Activated CD8-positive, alpha-beta T cell treated with anti-CD3 and anti-CD28 coated beads for 36 hours (primary cell): ENCODE measurements around the gene LRRC27. TPM values are rescaled to one million over a fixed set of nuclear protein-coding genes. Genes with fewer than 3 reads are reported as not detected.
"Not testable (repeated sequence)": the region's sequence is repeated elsewhere in the genome, so short reads cannot be mapped to it uniquely, and the experiment has no call there.

ENCODE experiments used
- ATAC-seq: fragments of 200-7000 bp; cut with Tn5 transposase; one replicate; pipeline ENCODE4 v1.10.0; 2021; ENCODE audit warnings: mild to moderate bottlenecking, moderate library complexity
- CTCF ChIA-PET: fragments of 350-600 bp; sonication (Branson Sonifier 250); formaldehyde crosslinking; loops from one replicate; lab custom pipeline; 2021; ENCODE audit warnings: antibody characterized with exemption; lab: Charles Lee
- POLR2A ChIA-PET: fragments of 350-600 bp; sonication (Branson Sonifier 250); formaldehyde crosslinking; loops from one replicate; lab custom pipeline; 2021; ENCODE audit warnings: antibody characterized with exemption; lab: Charles Lee
- DNase-seq: peaks from one replicate; pipeline ENCODE4 v3.0.0-alpha.2; 2020
- H3K27ac Mint-ChIP-seq: one replicate; pipeline ENCODE4 v1.8.0; 2021; ENCODE audit warnings: mild to moderate bottlenecking, mixed read lengths
- H3K27me3 Mint-ChIP-seq: one replicate; pipeline ENCODE4 v1.8.0; 2021; ENCODE audit warnings: mixed read lengths
- H3K36me3 Mint-ChIP-seq: one replicate; pipeline ENCODE4 v1.8.0; 2021; ENCODE audit warnings: low read depth, mixed read lengths
- H3K4me1 Mint-ChIP-seq: one replicate; pipeline ENCODE4 v1.8.0; 2021; ENCODE audit warnings: low read depth, mixed read lengths
- H3K4me3 Mint-ChIP-seq: one replicate; pipeline ENCODE4 v1.8.0; 2021; ENCODE audit warnings: mild to moderate bottlenecking, moderate library complexity, mixed read lengths
- H3K9me3 Mint-ChIP-seq: one replicate; pipeline ENCODE4 v1.8.0; 2021; ENCODE audit warnings: mixed read lengths
- CTCF ChIP-seq: fragments of 200-600 bp; IDR thresholded peaks from one replicate; pipeline ENCODE4 v1.8.0; 2022; ENCODE audit warnings: antibody characterized with exemption, mild to moderate bottlenecking
- intact Hi-C: fragments of 100-400 bp; cut with micrococcal nuclease; formaldehyde crosslinking; loops from one replicate; pipeline ENCODE4 v1.10.0; 2022
- total RNA-seq, 2 experiments: library from RNA; stranded (reverse); gene quantifications; one replicate each; pipeline ENCODE4 v1.2.3, GENCODE V29; 2021

LRRC27 gene
- total RNA-seq, 2 experiments from 2014 or later = 2.7 to 3.5 TPM

GRCh38 chr10:132377326-132377725 lies 45.3 kb downstream of the LRRC27 start:
- Mint-ChIP-seq H3K27ac (no peak overlapping the region), H3K36me3 (no peaks in the 10 kb centered on the region), H3K27me3 (no peaks in the 10 kb centered on the region), H3K4me1 (peaks cover 1% of the 10 kb centered on the region), H3K4me3 (no peak overlapping the region), H3K9me3 (no peaks in the 10 kb centered on the region)
- CTCF ChIA-PET = interaction anchor here (1.3 kb wide), 1 partner anchor 10 kb away, joined by 3 read pairs; no protein-coding TSS in a partner anchor
- DNase-seq = no peak
- POLR2A ChIA-PET = interaction anchor here (0.7 kb wide), 1 partner anchor 137 kb away, joined by 3 read pairs; no protein-coding TSS in a partner anchor
- no peak for TF ChIP-seq CTCF
- no peak for ATAC-seq
- intact Hi-C loops = no loop called here

GRCh38 chr10:132379026-132379425 lies 47.0 kb downstream of the LRRC27 start:
- H3K4me1 Mint-ChIP-seq, H3K4me3 Mint-ChIP-seq, POLR2A ChIA-PET, H3K36me3 Mint-ChIP-seq, H3K9me3 Mint-ChIP-seq, H3K27ac Mint-ChIP-seq, DNase-seq, intact Hi-C loops, H3K27me3 Mint-ChIP-seq, ATAC-seq, CTCF ChIA-PET: not testable (repeated sequence)

GRCh38 chr10:132380986-132381385 lies 49.0 kb downstream of the LRRC27 start:
- intact Hi-C loops = not testable (repeated sequence)
- CTCF ChIA-PET = interaction anchor here (0.7 to 2.2 kb wide), 3 partner anchors 18 to 273 kb away, joined by 3 to 4 read pairs (median 4); no protein-coding TSS in a partner anchor
- POLR2A ChIA-PET = interaction anchor here (0.8 to 1.5 kb wide), 3 partner anchors 29 to 147 kb away, joined by 3 to 5 read pairs (median 4); no protein-coding TSS in a partner anchor

GRCh38 chr10:132381741-132382140 lies 49.7 kb downstream of the LRRC27 start:
- intact Hi-C loops = no loop called here
- Mint-ChIP-seq H3K27me3 (no peaks in the 10 kb centered on the region), H3K4me3 (no peak overlapping the region), H3K36me3 (no peaks in the 10 kb centered on the region), H3K4me1 (peaks cover 4% of the 10 kb centered on the region), H3K27ac (no peak overlapping the region), H3K9me3 (no peaks in the 10 kb centered on the region)
- TF ChIP-seq CTCF = no peak
- CTCF ChIA-PET = interaction anchor here (0.7 to 2.2 kb wide), 3 partner anchors 18 to 273 kb away, joined by 3 to 4 read pairs (median 4); no protein-coding TSS in a partner anchor
- POLR2A ChIA-PET = interaction anchor here (1.3 to 1.5 kb wide), 2 partner anchors 28 to 66 kb away, joined by 4 to 5 read pairs; no protein-coding TSS in a partner anchor
- ATAC-seq (no peak), DNase-seq (no peak)

More at GRCh38 chr10:132380986-132381385, 49.0 kb downstream of the LRRC27 start:
- not testable (repeated sequence) for H3K27ac Mint-ChIP-seq, DNase-seq, ATAC-seq, H3K4me1 Mint-ChIP-seq, H3K27me3 Mint-ChIP-seq, H3K9me3 Mint-ChIP-seq, H3K4me3 Mint-ChIP-seq, H3K36me3 Mint-ChIP-seq

- Mint-ChIP-seq H3K27me3 (no peaks in the 10 kb centered on the region), H3K4me3 (no peak overlapping the region), H3K9me3 (no peaks in the 10 kb centered on the region), H3K4me1 (peaks cover 4% of the 10 kb centered on the region), H3K36me3 (no peaks in the 10 kb centered on the region), H3K27ac (no peak overlapping the region)
- ChIA-PET POLR2A (interaction anchor here (0.6 kb wide), 1 partner anchor 279 kb away, joined by 3 read pairs; no protein-coding TSS in a partner anchor), CTCF (interaction anchor here (2.2 kb wide), 1 partner anchor 272 kb away, joined by 4 read pairs; no protein-coding TSS in a partner anchor)
- intact Hi-C loops = no loop called here
- ATAC-seq = peak; percentile 73
- DNase-seq = no peak
- no peak for TF ChIP-seq CTCF
Observed at GRCh38 chr10:132382231-132382922, 50.4 kb downstream of the LRRC27 start.

- Mint-ChIP-seq H3K4me3 (no peak overlapping the region), H3K27me3 (no peaks in the 10 kb centered on the region), H3K9me3 (no peaks in the 10 kb centered on the region), H3K4me1 (peaks cover 7% of the 10 kb centered on the region), H3K27ac (no peak overlapping the region), H3K36me3 (no peaks in the 10 kb centered on the region)
- intact Hi-C loops = no loop called here
- ChIA-PET CTCF (no interaction called here), POLR2A (interaction anchor here (0.6 kb wide), 1 partner anchor 280 kb away, joined by 3 read pairs; no protein-coding TSS in a partner anchor)
- no peak for TF ChIP-seq CTCF
- ATAC-seq (no peak), DNase-seq (no peak)
Observed at GRCh38 chr10:132383101-132383500, 51.1 kb downstream of the LRRC27 start.
